Lower leg skin (tissue), 3 donors: Measurements from ENCODE around the gene EPS8L2.

Experiments
- CTCF ChIP-seq, 3 donors: fragments of 450-650 bp; IDR thresholded peaks; one replicate each; pipeline ENCODE4 v1.5.1; 2016; ENCODE audit warnings: antibody characterized with exemption in 3 of 3, mild to moderate bottlenecking in 3 of 3, moderate library complexity in 2 of 3
- POLR2A ChIP-seq, 2 donors: fragments of 450-650 bp; IDR thresholded peaks; one replicate each; pipeline ENCODE4 v1.6.1; 2016 to 2017; ENCODE audit warnings: antibody characterized with exemption in 2 of 2, mild to moderate bottlenecking in 1 of 2, moderate library complexity in 1 of 2

- TF ChIP-seq CTCF (IDR thresholded peaks at IDR 0.05) (no peak), POLR2A (IDR thresholded peaks at IDR 0.05) (no peak)
These were observed 32.2 kb upstream of the EPS8L2 start for GRCh38 chr11:673866-674265.
